Kidney (tissue), 14 donors: ENCODE measurements around the gene LIAS. TPM values are rescaled to one million over a fixed set of nuclear protein-coding genes. Genes with fewer than 3 reads are reported as not detected.

ENCODE experiments used
- DNase-seq, 5 donors: peaks; one replicate each; pipeline ENCODE4 v3.0.0-alpha.2; 2013 to 2020
- FAIRE-seq: peaks from 2 replicates; lab custom pipeline; 2012; peaks lifted over from hg19 to GRCh38; lab: Jason Lieb, UNC
- H3K27ac ChIP-seq, 2 donors: one replicate each; pipeline ENCODE4 v1.7.0; 2013; ENCODE audit warnings: low read depth in 2 of 2, low read length in 2 of 2, inconsistent platforms in 1 of 2
- H3K27me3 ChIP-seq: one replicate; pipeline ENCODE4 v1.7.1; 2013; ENCODE audit warnings: low read length, inconsistent platforms; ENCODE audit not compliant: control insufficient read depth, insufficient read depth
- H3K36me3 ChIP-seq, 3 donors: one replicate each; pipeline versions ENCODE4 v1.7.0 to v1.7.1; 2013; ENCODE audit warnings: low read length in 3 of 3, control low read depth in 1 of 3, inconsistent platforms in 1 of 3; ENCODE audit not compliant: insufficient read depth in 3 of 3, control insufficient read depth in 2 of 3
- H3K4me1 ChIP-seq, 3 donors: one replicate each; pipeline versions ENCODE4 v1.7.0 to v1.7.1; 2013; ENCODE audit warnings: low read length in 3 of 3, inconsistent platforms in 1 of 3, low read depth in 1 of 3; ENCODE audit not compliant: control insufficient read depth in 2 of 3, insufficient read depth in 2 of 3
- H3K4me3 ChIP-seq, 3 donors: one replicate each; pipeline versions ENCODE4 v1.7.0 to v1.8.1; 2013; ENCODE audit warnings: low read length in 3 of 3, control low read depth in 1 of 3, inconsistent platforms in 1 of 3
- H3K9ac ChIP-seq, 3 donors: one replicate each; pipeline versions ENCODE4 v1.7.0 to v1.7.1; 2013; ENCODE audit warnings: low read length in 3 of 3, control low read depth in 1 of 3, inconsistent platforms in 1 of 3
- H3K9me3 ChIP-seq, 3 donors: one replicate each; pipeline versions ENCODE4 v1.7.0 to v1.7.1; 2013; ENCODE audit warnings: low read length in 3 of 3, control low read depth in 1 of 3, inconsistent platforms in 1 of 3; ENCODE audit not compliant: control insufficient read depth in 2 of 3, insufficient read depth in 1 of 3
- intact Hi-C: fragments of 100-400 bp; cut with DNase I; formaldehyde crosslinking; loops from one replicate; pipeline ENCODE4 v1.11.1; 2022
- polyA plus RNA-seq: library from polyadenylated mRNA; stranded (reverse); fragments of 350-450 nt; fragmentation: Illumina TruSeq; extraction: RNeasy Lipid Tissue Mini Kit (QIAGEN cat#74804); gene quantifications from one replicate; pipeline ENCODE4 v1.2.3, GENCODE V29; 2014; ENCODE audit warnings: low read depth, low replicate concordance; ENCODE audit not compliant: insufficient read depth
- total RNA-seq: library from RNA; stranded (reverse); fragmentation: NEBNext Ultra II Directional; extraction: Animal tissue kit (Norgen Biotek cat#: 25700); gene quantifications from one replicate; pipeline ENCODE4 v1.2.1, GENCODE V29; 2021
- TF ChIP-seq, protein P1 (sequence below): IDR thresholded peaks from 3 replicates; pipeline ENCODE4 v1.5.1; 2012; ENCODE audit warnings: mild to moderate bottlenecking, moderate library complexity, borderline replicate concordance; ENCODE audit not compliant: insufficient read depth; ENCODE audit errors: extremely low read depth
- donor health status: control.
- donor health status: control.
- donor health status: control.
- donor health status: control.
- donor health status: control.
- donor health status: DM: yes; HTN: yes; CAD: no.
- donor health status: Normal renal cell carcinoma (clear cell type).

LIAS gene
- total and polyA plus RNA-seq, 2 donors from 2014 or later, result 14.9 to 30.5 TPM

DNA sequence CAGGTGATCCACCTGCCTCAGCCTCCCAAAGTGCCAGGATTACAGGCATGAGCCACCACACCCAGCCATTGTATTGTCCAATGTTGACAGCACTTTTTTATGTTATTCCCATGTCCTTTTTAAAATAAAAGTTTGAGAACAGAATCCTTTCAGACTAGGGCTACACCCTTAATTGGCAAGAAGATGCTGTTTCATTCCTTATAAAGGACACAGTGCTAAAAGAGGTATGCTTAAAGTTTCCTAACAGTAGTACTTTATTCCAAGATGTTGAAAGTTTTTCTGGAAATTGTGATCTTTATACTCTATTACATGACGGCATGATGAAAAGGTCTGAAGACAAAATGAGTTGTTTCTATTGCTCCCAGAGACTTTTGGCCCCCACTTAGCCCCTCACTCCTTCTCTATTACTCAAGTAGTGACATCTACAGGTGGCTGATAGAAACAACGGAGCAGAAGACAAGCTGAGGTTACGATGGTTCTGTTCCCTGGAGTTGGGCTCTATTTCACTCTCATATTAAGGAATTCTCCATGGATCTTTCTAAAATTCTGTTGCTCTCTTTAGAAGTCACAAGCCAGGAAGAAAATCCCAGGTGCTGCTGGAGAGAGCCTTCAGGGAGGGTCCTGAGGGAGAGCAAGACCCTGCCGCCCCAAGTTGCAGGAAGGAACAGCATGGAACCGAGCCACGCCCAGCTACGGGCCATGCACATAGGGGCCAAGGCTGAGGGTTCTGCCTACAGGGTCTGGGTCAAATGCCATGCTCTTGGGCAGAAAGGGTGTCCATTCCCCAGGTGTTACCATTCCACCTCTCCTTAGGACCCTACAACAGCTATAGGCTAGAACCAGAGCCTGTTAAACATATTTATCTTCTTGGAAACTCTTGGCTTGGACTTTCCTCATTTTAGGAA, 22.9 kb upstream of the LIAS start:
- DNase-seq, result no peak
- TF ChIP-seq, protein P1, sequence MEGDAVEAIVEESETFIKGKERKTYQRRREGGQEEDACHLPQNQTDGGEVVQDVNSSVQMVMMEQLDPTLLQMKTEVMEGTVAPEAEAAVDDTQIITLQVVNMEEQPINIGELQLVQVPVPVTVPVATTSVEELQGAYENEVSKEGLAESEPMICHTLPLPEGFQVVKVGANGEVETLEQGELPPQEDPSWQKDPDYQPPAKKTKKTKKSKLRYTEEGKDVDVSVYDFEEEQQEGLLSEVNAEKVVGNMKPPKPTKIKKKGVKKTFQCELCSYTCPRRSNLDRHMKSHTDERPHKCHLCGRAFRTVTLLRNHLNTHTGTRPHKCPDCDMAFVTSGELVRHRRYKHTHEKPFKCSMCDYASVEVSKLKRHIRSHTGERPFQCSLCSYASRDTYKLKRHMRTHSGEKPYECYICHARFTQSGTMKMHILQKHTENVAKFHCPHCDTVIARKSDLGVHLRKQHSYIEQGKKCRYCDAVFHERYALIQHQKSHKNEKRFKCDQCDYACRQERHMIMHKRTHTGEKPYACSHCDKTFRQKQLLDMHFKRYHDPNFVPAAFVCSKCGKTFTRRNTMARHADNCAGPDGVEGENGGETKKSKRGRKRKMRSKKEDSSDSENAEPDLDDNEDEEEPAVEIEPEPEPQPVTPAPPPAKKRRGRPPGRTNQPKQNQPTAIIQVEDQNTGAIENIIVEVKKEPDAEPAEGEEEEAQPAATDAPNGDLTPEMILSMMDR, result no peak
- intact Hi-C loops, result no loop called here
- Histone ChIP-seq H3K4me1 (no peaks in the 10 kb centered on the region), H3K27ac (no peak overlapping the region), H3K27me3 (no peaks in the 10 kb centered on the region), H3K36me3 (no peaks in the 10 kb centered on the region), H3K9ac (no peak overlapping the region), H3K9me3 (no peaks in the 10 kb centered on the region), H3K4me3 (no peak overlapping the region)
- FAIRE-seq, result no peak

DNA sequence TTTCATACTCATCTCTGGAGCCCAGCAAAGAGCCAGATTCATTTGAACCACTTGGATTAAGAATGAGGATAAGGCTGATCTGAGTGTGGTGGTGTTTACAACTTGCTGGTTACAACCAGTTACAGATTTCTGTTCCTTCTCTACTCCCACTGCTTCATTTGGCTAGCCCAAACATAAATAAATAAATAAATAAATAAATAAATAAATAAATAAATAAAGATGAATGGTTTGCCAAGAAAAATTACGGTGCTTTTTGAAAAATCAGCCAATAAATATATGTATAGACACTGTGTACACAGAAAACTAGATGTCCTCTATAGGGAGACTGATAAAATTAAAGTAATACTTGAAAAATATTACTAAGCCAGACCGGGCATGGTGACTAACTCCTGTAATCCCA, 17.3 kb upstream of the LIAS start:
- no peak overlapping the region for H3K9ac ChIP-seq
- peaks cover 0 to 2% (median 0%) of the 10 kb centered on the region in 3 donors for H3K4me1 ChIP-seq
- no peaks in the 10 kb centered on the region for H3K27me3 ChIP-seq
- no peak for FAIRE-seq
- TF ChIP-seq, protein P1, result no peak
- H3K4me3 ChIP-seq, result no peak overlapping the region
- intact Hi-C loops, result no loop called here
- no peaks in the 10 kb centered on the region for H3K36me3 ChIP-seq
- no peak overlapping the region for H3K27ac ChIP-seq
- no peak for DNase-seq
- no peaks in the 10 kb centered on the region for H3K9me3 ChIP-seq

DNA sequence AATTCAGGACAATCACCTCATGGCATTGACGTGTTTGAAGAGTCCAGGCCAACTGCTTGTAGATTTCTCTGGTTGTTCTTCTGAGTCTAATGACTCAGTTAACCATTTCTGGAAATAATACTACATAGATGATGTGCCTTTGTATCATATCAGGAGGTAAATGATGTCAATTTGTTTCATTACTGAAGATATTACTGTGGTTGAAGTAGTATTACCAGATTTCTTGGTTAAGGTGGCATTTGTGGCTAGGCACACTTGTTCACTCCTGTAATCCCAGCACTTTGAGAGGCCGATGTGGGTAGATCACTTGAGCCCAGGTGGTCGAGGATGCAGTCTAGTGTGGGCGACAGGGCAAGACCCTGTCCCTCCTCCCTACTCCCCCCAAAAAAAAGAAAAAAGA, 15.9 kb upstream of the LIAS start:
- DNase-seq (no peak), FAIRE-seq (no peak)
- intact Hi-C loops, result no loop called here

More for the DNA sequence above, 15.9 kb upstream of the LIAS start:
- no peaks in the 10 kb centered on the region for H3K9me3 ChIP-seq
- no peak overlapping the region for H3K27ac ChIP-seq
- H3K4me3 ChIP-seq, result no peak overlapping the region
- H3K36me3 ChIP-seq, result no peaks in the 10 kb centered on the region
- no peaks in the 10 kb centered on the region for H3K27me3 ChIP-seq
- H3K9ac ChIP-seq, result no peak overlapping the region
- TF ChIP-seq, protein P1, result no peak
- peaks cover 0 to 9% (median 5%) of the 10 kb centered on the region in 3 donors for H3K4me1 ChIP-seq
